Hepatocyte (in vitro differentiated cells): ENCODE measurements around the gene FPR2. TPM values are rescaled to one million over a fixed set of nuclear protein-coding genes. Genes with fewer than 3 reads are reported as not detected.

ENCODE experiments used
- DNase-seq: peaks from one replicate; pipeline ENCODE4 v3.0.0-alpha.2; 2016; ENCODE audit warnings: low spot score
- H2AFZ ChIP-seq: fragments of 200-600 bp; sonication (generic); 2 replicates; pipeline ENCODE4 v1.6.0; 2016; ENCODE audit warnings: antibody characterized with exemption, mild to moderate bottlenecking
- H3K27ac ChIP-seq: fragments of 200-600 bp; sonication (generic); 2 replicates; pipeline ENCODE4 v1.5.1; 2016; ENCODE audit warnings: mild to moderate bottlenecking
- H3K27me3 ChIP-seq: fragments of 200-600 bp; sonication (generic); 2 replicates; pipeline ENCODE4 v1.6.1; 2016
- H3K36me3 ChIP-seq: fragments of 200-600 bp; sonication (generic); replicated peaks from 2 replicates; pipeline ENCODE4 v1.5.1; 2016; ENCODE audit warnings: low read depth; ENCODE audit not compliant: insufficient read depth
- H3K4me1 ChIP-seq: fragments of 200-600 bp; sonication (generic); 2 replicates; pipeline ENCODE4 v1.5.1; 2016; ENCODE audit warnings: mild to moderate bottlenecking, moderate library complexity; ENCODE audit not compliant: insufficient read depth
- H3K4me2 ChIP-seq: fragments of 200-600 bp; sonication (generic); 2 replicates; pipeline ENCODE4 v1.6.0; 2016
- H3K4me3 ChIP-seq: fragments of 200-600 bp; sonication (generic); 2 replicates; pipeline ENCODE4 v1.5.1; 2016; ENCODE audit warnings: mild to moderate bottlenecking
- H3K79me2 ChIP-seq: fragments of 200-600 bp; sonication (generic); 2 replicates; pipeline ENCODE4 v1.6.0; 2017; ENCODE audit warnings: mild to moderate bottlenecking
- H3K9me2 ChIP-seq: fragments of 200-600 bp; sonication (generic); replicated peaks from 2 replicates; pipeline ENCODE4 v1.6.0; 2017; ENCODE audit warnings: mild to moderate bottlenecking; ENCODE audit not compliant: insufficient read depth
- H3K9me3 ChIP-seq: fragments of 200-600 bp; sonication (generic); 2 replicates; pipeline ENCODE4 v1.5.1; 2016; ENCODE audit warnings: low read depth, mild to moderate bottlenecking
- H4K20me1 ChIP-seq: fragments of 200-600 bp; sonication (generic); 2 replicates; pipeline ENCODE4 v1.6.0; 2016; ENCODE audit warnings: mild to moderate bottlenecking; ENCODE audit not compliant: insufficient read depth, poor library complexity, severe bottlenecking
- CTCF ChIP-seq: fragments of 200-600 bp; sonication (generic); IDR thresholded peaks from 2 replicates; pipeline ENCODE4 v1.5.1; 2016; ENCODE audit warnings: antibody characterized with exemption, mild to moderate bottlenecking; ENCODE audit not compliant: poor library complexity
- EZH2 ChIP-seq: fragments of 200-600 bp; sonication (generic); IDR thresholded peaks from 2 replicates; pipeline ENCODE4 v1.6.1; 2016; ENCODE audit warnings: antibody characterized with exemption, mild to moderate bottlenecking, borderline replicate concordance
- EZH2phosphoT487 ChIP-seq: fragments of 200-600 bp; sonication (generic); IDR thresholded peaks from one replicate; pipeline ENCODE4 v1.6.1; 2018; ENCODE audit warnings: antibody characterized with exemption, mild to moderate bottlenecking, low read depth, moderate library complexity; ENCODE audit not compliant: unreplicated experiment, severe bottlenecking
- WGBS: methylation state at CpG from one replicate; pipeline ENCODE4 v1.1.6; 2016; ENCODE audit warnings: low lambda C conversion rate; ENCODE audit errors: missing lambda C conversion rate; 5-methylcytosine and 5-hydroxymethylcytosine counted together
- polyA plus RNA-seq: library from polyadenylated mRNA; unstranded; fragments of >200 nt; fragmentation: Nextera tagmentation; extraction: Ambion mirVana; gene quantifications from 2 replicates; pipeline ENCODE4 v1.2.1, GENCODE V29; 2016
- total RNA-seq: library from RNA; depleted of rRNA; stranded (reverse); fragments of >200 nt; gene quantifications from 2 replicates; pipeline ENCODE4 v1.2.3, GENCODE V29; 2014

FPR2 gene
- total and polyA plus RNA-seq, 2 experiments from 2014 or later, result not detected

GRCh38 chr19:51742789-51743188, 18.2 kb upstream of the FPR2 start:
- no peak for TF ChIP-seq CTCF
- no peak for TF ChIP-seq EZH2phosphoT487
- no peak for TF ChIP-seq EZH2
- Histone ChIP-seq H3K36me3 (no peaks in the 10 kb centered on the region), H3K27ac (no peak overlapping the region), H3K9me2 (no peaks in the 10 kb centered on the region), H3K79me2 (no peaks in the 10 kb centered on the region), H3K4me2 (no peak overlapping the region), H3K4me3 (no peak overlapping the region), H3K9me3 (no peaks in the 10 kb centered on the region), H2AFZ (no peak overlapping the region), H4K20me1 (no peaks in the 10 kb centered on the region), H3K27me3 (no peaks in the 10 kb centered on the region), H3K4me1 (no peaks in the 10 kb centered on the region)
- DNase-seq, result no peak
- 66% methylated on average over 6 of the region's 6 CpGs for WGBS

DNA sequence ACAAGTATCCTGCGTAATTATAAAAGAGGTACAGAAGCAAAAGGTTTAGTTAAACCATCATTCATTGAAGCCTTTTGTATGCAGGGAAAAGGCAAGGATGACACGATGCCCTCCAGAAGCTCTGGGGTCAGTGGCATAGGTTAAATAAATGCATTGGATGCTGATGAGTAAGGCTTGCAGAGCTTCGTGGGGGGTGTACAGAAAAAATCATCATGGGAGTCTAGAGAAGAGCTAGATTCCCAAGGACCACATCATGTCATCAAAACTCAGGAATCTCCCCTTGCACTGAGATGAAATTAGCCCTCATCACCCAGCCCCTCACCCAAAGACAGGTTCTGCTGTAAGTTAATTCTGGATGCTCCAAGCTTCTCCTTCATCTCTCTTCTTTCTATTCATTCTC, 17.6 kb upstream of the FPR2 start:
- no peak overlapping the region for H2AFZ ChIP-seq
- H3K79me2 ChIP-seq, result no peaks in the 10 kb centered on the region
- no peaks in the 10 kb centered on the region for H3K27me3 ChIP-seq
- H3K4me2 ChIP-seq, result no peak overlapping the region
- no peaks in the 10 kb centered on the region for H3K9me3 ChIP-seq
- TF ChIP-seq CTCF, result no peak
- TF ChIP-seq EZH2, result no peak
- TF ChIP-seq EZH2phosphoT487, result no peak
- H3K36me3 ChIP-seq, result no peaks in the 10 kb centered on the region
- 81% methylated on average over 3 of the region's 3 CpGs for WGBS
- no peaks in the 10 kb centered on the region for H3K9me2 ChIP-seq
- no peak overlapping the region for H3K27ac ChIP-seq
- no peak overlapping the region for H3K4me3 ChIP-seq
- no peaks in the 10 kb centered on the region for H3K4me1 ChIP-seq
- no peak for DNase-seq
- H4K20me1 ChIP-seq, result no peaks in the 10 kb centered on the region

DNA sequence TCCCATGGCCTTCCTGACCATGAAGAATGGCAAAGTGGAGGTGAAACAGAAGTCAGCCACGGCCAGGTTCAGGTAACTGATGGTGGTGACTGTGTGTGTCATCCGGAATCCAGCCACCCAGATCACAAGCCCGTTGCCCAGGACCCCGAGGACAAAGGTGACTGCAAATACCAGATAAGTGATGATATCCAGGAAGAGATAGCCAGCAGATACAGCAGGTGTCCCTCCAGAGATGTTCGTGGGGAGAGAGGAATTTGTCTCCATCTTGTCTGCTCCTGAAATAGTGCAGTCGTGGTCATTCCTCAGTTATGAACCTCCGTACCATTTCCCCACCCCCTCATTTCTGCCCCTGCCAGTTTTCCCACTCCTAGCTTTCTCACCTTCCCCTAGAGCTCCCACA, 14.2 kb upstream of the FPR2 start:
- Histone ChIP-seq H3K27ac (no peak overlapping the region), H3K9me2 (no peaks in the 10 kb centered on the region), H3K9me3 (no peaks in the 10 kb centered on the region), H3K79me2 (no peaks in the 10 kb centered on the region), H3K36me3 (no peaks in the 10 kb centered on the region), H2AFZ (no peak overlapping the region), H3K4me1 (no peaks in the 10 kb centered on the region), H4K20me1 (no peaks in the 10 kb centered on the region), H3K4me2 (no peak overlapping the region), H3K4me3 (no peak overlapping the region), H3K27me3 (no peaks in the 10 kb centered on the region)
- WGBS, result 71% methylated on average over 7 of the region's 7 CpGs
- DNase-seq, result no peak
- TF ChIP-seq EZH2phosphoT487 (no peak), EZH2 (no peak), CTCF (no peak)

GRCh38 chr19:51749979-51750378, 11.0 kb upstream of the FPR2 start:
- WGBS, result 64% methylated on average over 4 of the region's 4 CpGs
- no peak for DNase-seq
- Histone ChIP-seq H3K36me3 (no peaks in the 10 kb centered on the region), H3K4me3 (no peak overlapping the region), H3K27ac (no peak overlapping the region), H3K4me1 (no peaks in the 10 kb centered on the region), H3K9me2 (no peaks in the 10 kb centered on the region), H3K9me3 (no peaks in the 10 kb centered on the region), H4K20me1 (no peaks in the 10 kb centered on the region), H3K4me2 (no peak overlapping the region), H3K79me2 (no peaks in the 10 kb centered on the region), H2AFZ (no peak overlapping the region), H3K27me3 (no peaks in the 10 kb centered on the region)
- TF ChIP-seq EZH2phosphoT487 (no peak), CTCF (no peak), EZH2 (no peak)
